GM23338 (cell line): ENCODE data around the gene SLC7A4. TPM values are rescaled to one million over a fixed set of nuclear protein-coding genes. Genes with fewer than 3 reads are reported as not detected.
A peak's percentile ranks its signal among the peaks of the same experiment; 100 is the strongest.

ENCODE experiments used
- ATAC-seq: fragments of 200-7000 bp; cut with Tn5 transposase; 3 replicates; pipeline ENCODE4 v1.9.1; 2020
- DNase-seq: peaks from one replicate; pipeline ENCODE4 v3.0.0-alpha.2; 2015; ENCODE audit warnings: low spot score
- H2AFZ ChIP-seq: fragments of 200-600 bp; sonication (generic); 2 replicates; pipeline ENCODE4 v1.8.0; 2016; ENCODE audit warnings: antibody characterized with exemption, mild to moderate bottlenecking, moderate library complexity
- H3F3A ChIP-seq: fragments of 200-600 bp; sonication (generic); replicated peaks from 2 replicates; pipeline ENCODE4 v1.8.0; 2017; ENCODE audit warnings: antibody characterized with exemption, mixed run types, low read depth
- H3K27ac ChIP-seq: fragments of 200-600 bp; sonication (generic); 2 replicates; pipeline ENCODE4 v1.6.1; 2016; ENCODE audit warnings: low read depth
- H3K27me3 ChIP-seq: fragments of 200-600 bp; sonication (generic); 2 replicates; pipeline ENCODE4 v1.8.0; 2016; ENCODE audit warnings: mild to moderate bottlenecking, mixed run types, moderate library complexity; ENCODE audit not compliant: insufficient read depth
- H3K36me3 ChIP-seq: fragments of 200-600 bp; sonication (generic); 2 replicates; pipeline ENCODE4 v1.8.0; 2016; ENCODE audit warnings: mild to moderate bottlenecking; ENCODE audit not compliant: insufficient read depth
- H3K4me1 ChIP-seq: fragments of 200-600 bp; sonication (generic); 2 replicates; pipeline ENCODE4 v1.8.0; 2016; ENCODE audit warnings: mild to moderate bottlenecking, moderate library complexity; ENCODE audit not compliant: insufficient read depth
- H3K4me2 ChIP-seq: fragments of 200-600 bp; sonication (generic); 2 replicates; pipeline ENCODE4 v1.7.1; 2017; ENCODE audit warnings: mixed run types
- H3K4me3 ChIP-seq: fragments of 200-600 bp; sonication (generic); 2 replicates; pipeline ENCODE4 v1.6.1; 2016; ENCODE audit warnings: mixed run types
- H3K79me2 ChIP-seq: fragments of 200-600 bp; sonication (generic); replicated peaks from 2 replicates; pipeline ENCODE4 v1.8.0; 2017; ENCODE audit warnings: mild to moderate bottlenecking; ENCODE audit not compliant: insufficient read depth
- H3K9me2 ChIP-seq: fragments of 200-600 bp; sonication (generic); 2 replicates; pipeline ENCODE4 v1.8.0; 2017; ENCODE audit not compliant: insufficient read depth
- H4K20me1 ChIP-seq: fragments of 200-600 bp; sonication (generic); replicated peaks from 2 replicates; pipeline ENCODE4 v1.8.0; 2017; ENCODE audit warnings: mild to moderate bottlenecking; ENCODE audit not compliant: insufficient read depth
- H3K27ac Mint-ChIP-seq: 2 replicates; pipeline ENCODE4 v1.8.0; 2020; ENCODE audit warnings: inconsistent platforms, mild to moderate bottlenecking, moderate library complexity, mixed read lengths
- H3K27me3 Mint-ChIP-seq: 3 replicates; pipeline ENCODE4 v1.8.0; 2022; ENCODE audit warnings: low read depth, mild to moderate bottlenecking, moderate library complexity, mixed read lengths, inconsistent platforms; ENCODE audit not compliant: insufficient read depth, poor library complexity
- H3K36me3 Mint-ChIP-seq: 3 replicates; pipeline ENCODE4 v1.8.0; 2021; ENCODE audit warnings: low read depth, mild to moderate bottlenecking, inconsistent platforms, moderate library complexity, mixed read lengths
- H3K4me1 Mint-ChIP-seq: 3 replicates; pipeline ENCODE4 v1.8.0; 2020; ENCODE audit warnings: mild to moderate bottlenecking, inconsistent platforms, mixed read lengths
- H3K4me3 Mint-ChIP-seq: 3 replicates; pipeline ENCODE4 v1.8.0; 2021; ENCODE audit warnings: moderate library complexity, mild to moderate bottlenecking, inconsistent platforms, mixed read lengths
- H3K9me3 Mint-ChIP-seq: 3 replicates; pipeline ENCODE4 v1.8.0; 2020; ENCODE audit warnings: moderate library complexity, mild to moderate bottlenecking, inconsistent platforms, mixed read lengths
- CREB1 ChIP-seq: fragments of 250-450 bp; sonication (Bioruptor Pico); IDR thresholded peaks from 2 replicates; pipeline ENCODE4 v1.5.0; 2020; ENCODE audit warnings: low read depth, mild to moderate bottlenecking, moderate library complexity
- CTCF ChIP-seq, 2 experiments: fragments of 200-600 bp in 1 of 2; sonication (generic) in 1 of 2; conservative IDR thresholded peaks; 2 replicates each; pipeline versions ENCODE4 v1.5.1 to v1.6.1; 2016 to 2017; ENCODE audit warnings: antibody characterized with exemption in 2 of 2, low read depth in 2 of 2, mild to moderate bottlenecking in 2 of 2, moderate library complexity in 1 of 2
- ETS1 ChIP-seq: IDR thresholded peaks from 2 replicates; pipeline ENCODE4 v1.6.1; 2016; ENCODE audit warnings: antibody characterized with exemption
- EZH2 ChIP-seq: fragments of 200-600 bp; sonication (generic); IDR thresholded peaks from one replicate; pipeline ENCODE4 v1.8.0; 2017; ENCODE audit warnings: antibody characterized with exemption, mild to moderate bottlenecking, low read depth; ENCODE audit not compliant: unreplicated experiment
- EZH2phosphoT487 ChIP-seq: fragments of 200-600 bp; sonication (generic); IDR thresholded peaks from one replicate; pipeline ENCODE4 v1.8.1; 2018; ENCODE audit warnings: antibody characterized with exemption; ENCODE audit not compliant: unreplicated experiment
- JUNB ChIP-seq: IDR thresholded peaks from one replicate; pipeline ENCODE4 v1.6.1; 2016; ENCODE audit warnings: antibody characterized with exemption; ENCODE audit not compliant: unreplicated experiment
- NANOG ChIP-seq: IDR thresholded peaks from 2 replicates; pipeline ENCODE4 v1.6.1; 2016; ENCODE audit warnings: antibody characterized with exemption, borderline replicate concordance
- POLR2AphosphoS5 ChIP-seq: IDR thresholded peaks from 2 replicates; pipeline ENCODE4 v1.6.1; 2016; ENCODE audit warnings: antibody characterized with exemption, low read depth
- REST ChIP-seq: IDR thresholded peaks from one replicate; pipeline ENCODE4 v1.6.1; 2018; ENCODE audit warnings: antibody characterized with exemption; ENCODE audit not compliant: unreplicated experiment
- STAT1 ChIP-seq: IDR thresholded peaks from one replicate; pipeline ENCODE4 v1.6.1; 2016; ENCODE audit warnings: antibody characterized with exemption; ENCODE audit not compliant: unreplicated experiment
- ZNF114 ChIP-seq: fragments of 250-450 bp; sonication (Bioruptor Pico); IDR thresholded peaks from 2 replicates; pipeline ENCODE4 v1.5.0; 2020; ENCODE audit warnings: mild to moderate bottlenecking, moderate library complexity
- ZNF331 ChIP-seq: fragments of 250-450 bp; sonication (Bioruptor Pico); IDR thresholded peaks from 2 replicates; pipeline ENCODE4 v1.5.0; 2020; ENCODE audit warnings: low read depth, mild to moderate bottlenecking, moderate library complexity
- ZNF462 ChIP-seq: fragments of 250-450 bp; sonication (Bioruptor Pico); IDR thresholded peaks from 2 replicates; pipeline ENCODE4 v1.5.0; 2020; ENCODE audit warnings: mild to moderate bottlenecking, moderate library complexity
- polyA plus RNA-seq: library from polyadenylated mRNA; unstranded; fragments of >200 nt; fragmentation: Nextera tagmentation; extraction: Ambion mirVana; gene quantifications from 2 replicates; pipeline ENCODE4 v1.2.1, GENCODE V29; 2016
- total RNA-seq: library from RNA; depleted of rRNA; stranded (reverse); fragments of >200 nt; shearing (Covaris generic); gene quantifications from 2 replicates; pipeline ENCODE4 v1.2.3, GENCODE V29; 2014

SLC7A4 gene
- total and polyA plus RNA-seq, 2 experiments from 2014 or later: 0.07 to 0.44 TPM

GRCh38 chr22:21015466-21016006 is 16.8 kb downstream of the SLC7A4 start:
- peaks cover 11% of the 10 kb centered on the region for H3K4me1 ChIP-seq
- no peak for TF ChIP-seq STAT1
- no peak for TF ChIP-seq ZNF331 (CRISPR knock-in tag)
- no peak for TF ChIP-seq REST
- TF ChIP-seq EZH2: no peak
- TF ChIP-seq EZH2phosphoT487: no peak
- no peak for TF ChIP-seq CREB1 (CRISPR knock-in tag)
- TF ChIP-seq POLR2AphosphoS5: no peak
- no peak for TF ChIP-seq CTCF (conservative IDR thresholded peaks at IDR 0.05; ENCODE audit: low read depth in 2 of 2)
- no peak for TF ChIP-seq JUNB
- TF ChIP-seq NANOG: no peak
- no peak for TF ChIP-seq ZNF462 (CRISPR knock-in tag)
- TF ChIP-seq ZNF114 (CRISPR knock-in tag): no peak
- no peak for TF ChIP-seq ETS1
- Mint-ChIP-seq H3K27me3 (peaks cover 21% of the 10 kb centered on the region), H3K27ac (no peak overlapping the region), H3K4me1 (peaks cover 26% of the 10 kb centered on the region), H3K4me3 (peak overlapping the region; percentile 87; the same call in 1 of the 3 replicates), H3K9me3 (peaks cover 2% of the 10 kb centered on the region; the same call in 1 of the 3 replicates), H3K36me3 (no peaks in the 10 kb centered on the region)
- H2AFZ ChIP-seq: no peak overlapping the region
- DNase-seq (no peak), ATAC-seq (no peak)
- no peaks in the 10 kb centered on the region for H3K9me2 ChIP-seq
- H3K27me3 ChIP-seq: no peaks in the 10 kb centered on the region
- H3K4me2 ChIP-seq: no peak overlapping the region
- no peaks in the 10 kb centered on the region for H3K36me3 ChIP-seq
- H3K4me3 ChIP-seq: no peak overlapping the region
- H3K27ac ChIP-seq: no peak overlapping the region
- H3K79me2 ChIP-seq: no peaks in the 10 kb centered on the region
- H4K20me1 ChIP-seq: no peaks in the 10 kb centered on the region
- H3F3A ChIP-seq: no peaks in the 10 kb centered on the region
